HG03457 (cell line): ENCODE data around the gene ATP2B2.

Experiments
- ATAC-seq: cut with Tn5 transposase; IDR thresholded peaks from one replicate; pipeline ENCODE4 v1.9.1; 2021; ENCODE audit warnings: moderate number of reproducible peaks; ENCODE audit not compliant: unreplicated experiment

ATP2B2 gene

GRCh38 chr3:10286596-10287295 is 218.6 kb downstream of the ATP2B2 start:
- no peak for ATAC-seq

GRCh38 chr3:10286133-10286524 is 219.3 kb downstream of the ATP2B2 start:
- ATAC-seq = no peak

- ATAC-seq = no peak
Observed at GRCh38 chr3:10285272-10286132, 219.9 kb downstream of the ATP2B2 start.

- ATAC-seq = no peak
Observed at GRCh38 chr3:10284496-10284895, 220.9 kb downstream of the ATP2B2 start.

GRCh38 chr3:10283638-10284037 is 221.7 kb downstream of the ATP2B2 start:
- no peak for ATAC-seq

- no peak for ATAC-seq
Observed at GRCh38 chr3:10281951-10282350, 223.4 kb downstream of the ATP2B2 start.

- no peak for ATAC-seq
Observed at GRCh38 chr3:10280571-10280970, 224.8 kb downstream of the ATP2B2 start.

- no peak for ATAC-seq
Observed at GRCh38 chr3:10280177-10280529, 225.2 kb downstream of the ATP2B2 start.

- no peak for ATAC-seq
Observed at GRCh38 chr3:10279384-10280176, 225.8 kb downstream of the ATP2B2 start.

GRCh38 chr3:10278501-10278900 is 226.9 kb downstream of the ATP2B2 start:
- no peak for ATAC-seq

GRCh38 chr3:10277115-10277625 is 228.2 kb downstream of the ATP2B2 start:
- no peak for ATAC-seq

- no peak for ATAC-seq
Observed at GRCh38 chr3:10274601-10275000, 230.8 kb downstream of the ATP2B2 start.
